T-helper 2 cell treated with Interferon-gamma antibody and Interleukin-4, amounts not matched to agents 100 ng/mL and 5 ng/mL, for 36 hours (primary cell): ENCODE data around the gene TAF4. TPM values are rescaled to one million over a fixed set of nuclear protein-coding genes. Genes with fewer than 3 reads are reported as not detected.

Source experiments
- intact Hi-C: fragments of 100-400 bp; cut with micrococcal nuclease; formaldehyde crosslinking; loops from one replicate; pipeline ENCODE4 v1.15.1; 2023
- total RNA-seq: library from RNA; stranded (reverse); gene quantifications from 2 replicates; pipeline ENCODE4 v1.2.3, GENCODE V29; 2022

The TAF4 gene
- total RNA-seq, 1 donor from 2014 or later = 23.7 TPM

DNA sequence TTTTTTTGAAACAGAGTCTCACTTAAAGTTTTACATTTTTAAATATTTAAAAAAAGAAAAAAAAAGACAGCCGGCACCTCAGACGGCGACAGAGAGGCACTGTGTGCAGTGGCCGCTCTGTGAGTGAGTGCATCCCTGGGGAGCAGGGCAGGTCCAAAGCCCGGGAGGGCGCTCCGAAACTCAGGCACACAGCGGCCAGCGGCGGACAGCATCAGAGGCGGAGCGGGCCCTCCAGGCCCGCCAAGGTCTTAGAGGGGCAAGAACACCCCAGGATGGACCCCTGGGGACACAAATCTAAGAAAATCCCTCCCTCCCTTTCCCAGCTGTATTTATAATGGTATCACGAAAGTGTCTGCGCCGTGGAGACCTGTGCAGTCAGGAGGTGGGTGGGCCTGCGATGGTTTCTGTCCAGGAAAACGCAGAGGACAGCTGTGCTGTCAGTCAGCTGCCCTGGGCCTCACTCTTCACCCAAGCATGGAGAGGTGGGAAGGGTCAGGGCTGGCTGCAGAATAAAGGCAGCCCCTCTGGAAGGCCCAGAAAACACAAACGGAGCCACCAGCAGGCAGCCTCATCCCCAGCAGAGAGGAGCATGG is 43.8 kb downstream of the TAF4 start:
- intact Hi-C loops = no loop called here

DNA sequence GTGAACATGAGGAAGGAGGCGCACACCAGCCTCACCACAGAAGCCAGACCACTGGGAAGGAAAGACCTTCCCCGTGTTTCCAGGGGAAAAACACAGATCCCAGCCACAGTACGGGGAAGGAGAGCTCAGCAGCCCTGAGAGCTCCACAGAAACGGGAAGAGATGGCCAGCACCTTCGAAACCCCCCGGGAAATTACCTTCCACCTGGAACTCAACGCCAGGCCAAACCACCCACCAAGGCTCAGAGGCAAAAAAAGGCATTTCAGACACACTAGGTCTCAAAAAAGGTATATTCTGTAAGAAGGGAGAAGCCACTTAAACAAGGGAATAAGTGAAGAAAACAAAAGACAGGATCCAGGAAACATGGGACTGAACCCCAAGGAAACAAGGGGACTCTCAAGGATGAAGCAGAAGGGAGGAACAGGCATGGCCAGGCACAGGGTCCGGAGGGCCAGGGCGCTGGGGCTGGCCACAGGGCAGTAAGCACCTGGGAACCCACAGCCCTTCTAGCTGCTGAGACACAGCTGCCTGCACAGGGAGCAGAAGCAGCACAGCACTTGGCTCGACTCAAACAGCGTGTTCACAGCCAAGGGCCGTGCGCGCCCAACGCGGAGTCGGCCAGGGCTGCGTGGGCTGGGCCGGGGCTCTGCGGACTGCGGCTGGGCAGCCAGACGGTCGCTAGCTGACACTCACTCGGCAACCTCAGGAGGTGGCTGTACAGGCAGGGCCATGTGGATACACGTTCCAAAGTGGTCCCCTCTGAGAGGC is 44.6 kb downstream of the TAF4 start:
- intact Hi-C loops = no loop called here

DNA sequence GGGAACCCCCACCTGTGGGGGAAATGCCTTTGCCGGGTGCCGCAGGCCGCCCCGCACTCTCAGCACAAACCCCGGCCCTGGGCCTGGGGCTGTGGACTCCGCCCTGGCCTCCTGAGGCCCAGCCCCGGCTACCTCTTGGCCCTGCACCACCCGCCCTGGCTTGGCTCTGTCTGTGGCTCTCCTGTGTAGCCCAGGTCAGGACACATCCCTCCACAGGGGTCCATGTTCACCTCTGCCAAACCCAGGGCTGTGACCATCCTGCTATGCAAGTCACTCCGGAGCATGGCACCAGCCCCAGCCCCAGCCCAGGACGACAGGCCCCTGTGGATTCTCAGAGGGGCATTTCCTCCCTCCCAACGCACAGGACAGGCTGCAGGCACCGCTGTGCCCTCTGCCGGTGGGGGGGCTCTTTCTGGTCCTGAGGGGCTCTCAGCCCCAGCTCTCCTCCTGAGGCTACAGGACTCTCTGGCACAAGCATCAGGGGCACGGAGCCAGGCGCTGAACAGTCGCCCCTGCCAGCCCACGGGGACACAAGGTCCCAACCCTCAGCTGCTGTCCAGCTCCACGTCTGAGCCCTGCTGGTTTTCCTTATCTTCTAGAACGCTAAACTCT is 45.7 kb downstream of the TAF4 start:
- intact Hi-C loops = no loop called here

DNA sequence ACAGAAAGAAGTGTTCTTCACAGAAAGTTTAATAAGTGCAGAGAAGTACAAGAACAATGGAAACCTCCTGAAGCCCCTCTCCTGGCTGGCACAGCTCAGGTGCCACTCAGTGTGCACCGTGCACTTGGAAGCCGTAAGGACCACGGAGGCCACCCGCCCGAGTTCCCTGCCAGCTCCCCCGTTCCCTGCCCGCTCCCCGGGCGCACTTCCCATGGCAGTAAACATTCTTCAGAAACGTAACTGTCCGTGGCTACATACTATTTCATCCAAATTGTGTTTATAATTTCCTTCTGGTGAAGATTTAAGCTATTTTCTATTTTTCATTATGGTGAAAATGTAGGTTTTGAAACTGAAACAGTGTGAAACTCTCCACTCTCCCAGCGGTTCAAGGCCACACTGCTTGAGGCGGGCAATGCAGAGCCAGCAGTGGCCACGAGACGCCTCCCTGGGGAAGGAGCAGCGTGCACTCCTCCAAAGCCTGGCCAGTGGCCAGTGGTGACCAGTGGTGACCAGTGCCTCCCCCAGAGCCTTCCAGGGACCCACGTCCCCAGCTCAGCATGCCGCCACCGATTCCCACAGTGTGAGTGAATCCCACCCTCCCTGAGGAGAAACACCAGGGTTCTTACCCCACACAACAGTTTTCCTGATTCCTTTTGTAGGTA is 46.4 kb downstream of the TAF4 start:
- intact Hi-C loops = no loop called here

DNA sequence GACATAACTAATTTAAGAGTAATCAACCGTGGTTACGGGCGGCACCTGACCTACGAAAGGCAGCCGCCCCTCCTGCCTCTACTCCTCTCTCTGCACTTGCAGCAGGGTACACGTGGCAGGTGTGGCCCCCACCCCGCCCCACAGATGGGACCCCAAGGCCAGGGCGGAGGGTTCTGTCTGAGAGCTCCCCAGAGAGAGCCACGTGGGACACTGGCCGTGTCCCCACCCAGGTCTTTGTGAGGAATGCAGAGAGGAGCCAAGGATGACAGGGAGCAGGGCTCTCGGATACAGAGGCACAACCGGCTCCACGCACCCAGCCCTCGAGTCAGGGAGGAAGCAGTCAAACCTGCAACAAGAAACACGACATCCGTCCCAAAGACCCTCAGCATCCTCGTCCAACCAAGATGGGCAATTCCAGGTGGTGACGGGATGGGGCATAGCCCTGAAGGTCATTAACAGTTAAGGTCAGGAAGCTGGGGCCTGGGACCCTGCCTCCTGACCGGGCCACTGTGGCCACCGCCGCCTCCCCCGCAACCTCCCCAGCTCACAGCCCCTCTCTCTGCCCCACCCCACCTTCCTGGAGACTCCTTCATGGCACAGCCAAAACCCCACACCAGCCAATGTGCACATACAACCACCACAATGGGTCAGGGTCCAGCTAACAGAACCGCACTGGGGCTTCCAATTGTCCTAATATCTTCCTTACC is 47.1 kb downstream of the TAF4 start:
- intact Hi-C loops = no loop called here

DNA sequence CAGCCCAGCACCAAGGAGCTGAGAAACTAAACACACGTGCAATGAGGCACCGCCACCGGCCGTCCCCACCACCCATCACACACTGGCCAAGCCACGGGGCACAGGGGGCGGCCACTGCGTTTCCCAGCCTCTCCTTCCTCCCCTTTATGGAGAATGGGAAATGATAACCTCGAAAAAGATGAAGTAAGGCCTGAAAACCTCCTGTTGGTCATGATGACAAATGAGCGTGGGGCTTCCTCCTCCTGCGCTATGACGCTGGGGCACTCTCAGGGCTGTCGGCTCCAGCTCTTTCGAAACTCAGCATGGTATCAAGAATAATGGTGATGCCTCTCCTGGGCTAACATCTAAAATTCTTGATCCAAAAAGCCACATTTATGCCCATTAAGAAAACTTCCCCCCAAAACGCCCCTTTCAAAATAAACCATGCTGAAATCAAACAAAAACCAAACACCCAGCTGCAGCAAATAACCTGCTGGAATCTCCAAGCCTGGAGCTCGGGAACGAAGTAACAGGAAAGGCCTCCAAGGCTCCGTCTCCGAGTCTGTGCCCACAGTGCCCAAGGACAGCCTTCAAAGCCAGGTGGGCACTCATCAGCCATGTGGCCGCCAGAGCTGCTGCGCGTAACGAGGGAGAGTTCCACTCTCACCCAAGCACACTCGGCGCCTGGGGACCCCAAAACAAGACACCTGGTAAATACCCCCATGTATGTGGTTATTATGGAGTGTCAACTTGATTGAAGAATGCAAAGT is 50.0 kb downstream of the TAF4 start:
- intact Hi-C loops = no loop called here

DNA sequence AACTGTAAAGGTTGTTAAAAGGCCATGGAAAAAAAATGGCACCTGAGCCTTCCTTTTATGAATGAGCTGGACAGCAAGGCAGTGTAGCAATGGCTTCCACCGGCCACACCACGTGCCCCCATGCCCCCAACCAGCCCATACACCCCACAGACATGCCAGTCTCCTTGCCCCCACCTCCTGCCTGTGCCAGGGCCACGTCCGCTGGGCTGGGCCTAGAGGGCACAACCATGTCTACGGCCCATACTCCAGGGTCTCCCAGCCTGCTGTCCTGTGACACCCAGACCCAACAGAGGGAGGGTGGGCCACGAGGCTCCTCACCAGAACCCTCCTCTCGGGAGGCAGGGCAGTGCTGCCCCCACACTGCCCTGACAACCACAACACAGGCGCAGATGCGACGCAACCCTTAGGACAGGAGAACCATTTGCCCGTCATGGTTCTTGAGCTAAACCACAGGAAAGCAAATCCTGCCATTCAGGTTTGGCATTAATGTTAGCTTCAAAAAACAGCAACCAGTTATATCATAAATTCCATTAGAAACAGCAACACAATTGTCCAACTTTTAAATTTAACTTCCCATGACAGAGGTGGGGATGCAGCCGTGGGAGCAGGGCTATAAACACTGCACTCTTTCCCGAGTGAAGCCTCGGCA is 50.7 kb downstream of the TAF4 start:
- intact Hi-C loops = no loop called here

DNA sequence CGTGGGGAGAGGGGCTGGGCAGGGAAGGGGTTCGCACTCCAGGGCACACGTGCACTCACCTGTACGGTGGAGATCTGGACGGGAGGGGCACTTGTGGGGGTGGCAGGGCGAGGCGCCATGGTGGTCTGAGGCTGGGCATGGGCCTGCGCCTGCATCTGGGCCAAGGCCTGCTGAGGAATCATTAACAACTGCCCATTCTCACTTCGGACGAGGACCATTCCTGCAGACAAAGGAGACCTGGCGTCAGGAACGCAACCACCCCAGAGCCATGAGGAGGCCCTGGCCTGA is 51.2 kb downstream of the TAF4 start:
- intact Hi-C loops = no loop called here

DNA sequence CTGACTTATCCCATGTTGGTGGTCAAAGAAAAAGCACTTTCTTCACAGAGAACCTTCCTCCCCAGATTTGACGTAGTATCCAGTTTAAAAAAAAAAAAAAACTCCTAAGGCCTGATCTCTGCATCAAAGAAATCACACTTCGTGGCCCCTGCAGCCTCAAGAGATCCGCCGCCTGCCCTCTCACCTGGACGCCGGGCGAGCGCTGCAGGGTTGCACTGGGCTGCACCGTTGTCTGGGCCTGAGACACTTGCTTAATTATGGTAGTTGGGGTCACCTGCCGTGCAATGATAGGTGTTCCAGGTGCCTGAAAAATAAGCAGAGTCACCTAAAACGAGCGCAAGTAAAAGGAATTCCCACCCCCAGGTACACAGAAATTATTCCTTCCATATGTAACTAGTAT is 53.0 kb downstream of the TAF4 start:
- intact Hi-C loops = no loop called here

DNA sequence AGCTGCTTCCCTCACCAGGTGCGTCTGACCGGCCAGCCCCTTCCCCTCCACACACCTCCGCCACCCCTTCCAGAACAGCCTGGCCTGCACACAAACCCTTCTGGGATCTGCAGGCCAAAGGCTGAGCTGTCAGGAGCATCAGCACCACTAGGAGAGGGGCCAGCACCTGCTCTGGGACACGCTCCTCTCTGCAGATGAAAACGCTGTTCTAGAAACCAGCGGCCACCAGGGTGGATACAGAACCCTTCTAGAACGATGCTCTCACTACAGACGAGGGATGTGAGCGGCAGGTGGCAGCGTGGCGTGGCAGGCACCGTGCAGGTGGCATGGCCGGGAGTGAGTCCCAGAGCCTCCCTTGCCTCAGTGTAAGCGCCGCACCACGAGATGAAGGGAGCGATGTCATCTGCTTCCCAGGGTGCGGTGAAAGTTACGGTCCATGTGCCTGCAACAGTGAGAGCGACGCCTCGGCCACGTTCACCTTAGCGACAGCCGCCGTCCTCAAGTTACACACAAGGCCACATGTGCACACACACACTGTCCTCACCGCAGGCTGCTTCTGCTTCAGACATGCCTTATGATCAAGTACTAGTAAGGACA is 53.6 kb downstream of the TAF4 start:
- intact Hi-C loops = loop anchor here (1.0 to 2.0 kb wide), 2 partner anchors 124 to 145 kb away; no protein-coding TSS in a partner anchor

DNA sequence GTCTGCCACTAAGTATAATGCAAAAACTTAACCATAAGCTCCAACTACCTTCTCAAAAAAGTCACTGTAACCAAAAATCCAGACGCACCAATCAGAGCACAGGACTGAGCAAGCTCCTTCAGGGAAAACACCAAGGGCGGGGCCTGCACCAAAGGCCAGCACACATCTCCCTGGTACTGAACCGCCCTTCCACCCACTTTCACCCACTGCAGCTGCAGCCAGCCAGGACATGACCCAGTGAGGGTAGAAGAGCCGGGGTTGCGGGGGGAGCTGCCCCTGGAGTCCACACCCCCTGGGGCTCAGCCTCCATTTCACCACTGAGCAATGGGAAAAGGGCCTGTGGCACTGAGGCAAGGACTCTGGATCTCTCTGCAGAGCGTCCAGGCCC is 54.3 kb downstream of the TAF4 start:
- intact Hi-C loops = loop anchor here (1.0 to 2.0 kb wide), 2 partner anchors 125 to 145 kb away; no protein-coding TSS in a partner anchor

DNA sequence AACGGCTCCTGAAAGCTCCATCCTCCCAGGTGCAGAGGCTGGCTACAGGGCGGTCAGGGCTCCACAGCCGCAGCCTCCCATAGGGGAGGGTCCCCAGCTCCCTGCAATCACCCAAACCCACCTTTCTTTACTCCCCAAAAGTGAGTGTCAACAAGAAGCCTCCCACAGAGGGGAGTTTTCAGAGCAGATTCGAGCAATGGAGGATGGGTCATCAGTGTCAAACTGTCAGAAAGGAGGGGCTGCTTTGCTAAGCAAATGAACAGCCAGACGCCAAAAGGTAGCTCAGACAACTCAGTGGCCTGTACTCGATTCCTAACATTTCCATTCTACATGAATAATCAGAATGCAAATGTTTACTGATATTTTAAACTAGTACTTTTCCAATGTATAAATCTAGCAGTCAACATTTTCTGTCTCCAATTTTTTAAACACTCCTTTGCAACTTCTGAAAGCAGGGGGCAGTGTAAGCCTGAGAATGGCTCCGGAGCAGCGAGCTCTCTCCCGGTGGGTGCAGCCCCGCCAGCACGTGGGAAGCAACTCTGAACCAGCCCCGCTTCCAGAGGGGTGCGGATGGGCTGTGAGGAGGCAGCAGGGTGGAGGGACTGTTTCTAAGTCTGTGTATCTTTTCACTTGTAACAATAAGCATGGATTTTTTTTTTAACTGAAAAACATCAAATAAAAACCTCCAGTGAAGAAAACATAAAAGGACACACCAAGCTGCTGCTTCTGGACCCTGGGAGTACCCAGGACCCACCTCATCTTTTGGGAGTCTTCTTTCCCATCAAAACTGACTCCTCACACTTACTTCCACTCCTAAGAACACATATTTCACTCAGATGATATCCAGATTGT is 54.9 kb downstream of the TAF4 start:
- intact Hi-C loops = loop anchor here (1.0 to 2.0 kb wide), 2 partner anchors 126 to 146 kb away; no protein-coding TSS in a partner anchor

DNA sequence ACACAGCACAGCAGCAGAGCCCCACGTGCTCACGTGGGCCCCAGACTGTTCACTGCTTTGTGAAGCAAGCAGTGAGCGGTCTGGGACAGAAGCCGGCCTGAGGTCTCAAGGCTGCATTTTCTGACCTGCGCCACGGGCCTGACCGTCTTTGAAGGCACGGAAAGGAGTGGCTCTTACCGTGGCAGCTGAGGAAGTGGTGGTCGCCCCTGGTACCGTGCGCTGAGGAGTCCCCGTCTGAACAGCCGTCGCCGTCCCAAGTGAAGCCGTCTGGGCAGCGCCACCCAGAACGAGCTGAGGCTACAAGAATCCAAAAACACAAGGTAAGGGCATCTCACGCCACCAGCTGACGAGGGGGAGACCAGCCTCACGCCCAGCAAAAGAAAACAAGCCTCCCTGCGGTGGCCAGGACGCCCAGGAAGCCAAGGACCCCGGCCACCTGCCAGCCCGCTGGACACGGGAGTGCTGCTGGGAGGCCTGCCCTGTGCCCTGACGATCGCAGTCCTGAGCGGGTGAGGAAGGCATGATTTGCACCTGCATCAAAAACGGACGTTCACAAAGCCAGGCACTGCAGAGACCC is 55.7 kb downstream of the TAF4 start:
- intact Hi-C loops = loop anchor here (2.0 kb wide), 1 partner anchor 147 kb away; no protein-coding TSS in a partner anchor

DNA sequence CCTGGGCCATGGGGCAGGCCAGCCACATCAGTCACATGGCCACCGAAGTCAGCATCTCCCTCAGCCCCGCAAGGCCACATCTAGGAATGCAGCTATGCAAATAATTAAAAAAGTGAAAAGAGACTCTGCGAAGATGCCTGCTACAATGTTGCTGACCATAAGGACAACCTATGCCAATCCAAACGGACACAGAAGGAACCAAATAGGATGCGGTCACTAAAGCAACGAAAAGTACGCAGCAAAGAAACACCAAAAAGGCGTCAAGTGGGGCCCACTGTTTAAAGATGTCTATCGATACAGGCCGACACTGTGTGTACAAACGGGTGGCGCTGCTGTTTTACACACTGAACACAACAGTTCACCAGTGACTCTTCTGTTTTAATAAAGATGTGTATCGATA is 56.4 kb downstream of the TAF4 start:
- intact Hi-C loops = no loop called here

DNA sequence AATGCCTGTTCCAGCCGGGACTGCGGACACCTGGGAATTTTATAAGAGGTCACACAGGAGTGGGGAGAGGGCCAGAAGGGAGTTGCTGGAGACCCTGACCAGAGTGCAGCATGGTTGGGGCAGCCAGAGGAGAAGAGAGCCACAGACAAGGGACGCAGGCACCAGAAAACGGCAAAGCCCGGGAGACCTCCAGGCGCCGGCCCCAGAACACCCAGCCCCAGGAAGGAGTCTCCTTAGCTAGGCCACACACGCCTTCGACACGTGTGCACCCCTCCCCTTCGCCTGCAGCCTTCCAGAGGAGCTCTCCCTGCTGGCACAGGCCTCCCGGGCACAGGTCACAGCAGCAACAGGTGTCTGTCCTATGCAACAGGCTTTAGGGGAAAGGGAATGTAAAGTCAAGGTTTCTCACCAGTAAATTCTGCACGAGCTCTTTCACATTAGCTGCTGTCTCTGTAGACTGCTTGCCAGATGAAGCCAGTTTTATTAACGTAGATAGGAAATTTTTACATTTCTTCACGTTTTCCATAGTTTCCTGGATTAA is 57.0 kb downstream of the TAF4 start:
- intact Hi-C loops = no loop called here

DNA sequence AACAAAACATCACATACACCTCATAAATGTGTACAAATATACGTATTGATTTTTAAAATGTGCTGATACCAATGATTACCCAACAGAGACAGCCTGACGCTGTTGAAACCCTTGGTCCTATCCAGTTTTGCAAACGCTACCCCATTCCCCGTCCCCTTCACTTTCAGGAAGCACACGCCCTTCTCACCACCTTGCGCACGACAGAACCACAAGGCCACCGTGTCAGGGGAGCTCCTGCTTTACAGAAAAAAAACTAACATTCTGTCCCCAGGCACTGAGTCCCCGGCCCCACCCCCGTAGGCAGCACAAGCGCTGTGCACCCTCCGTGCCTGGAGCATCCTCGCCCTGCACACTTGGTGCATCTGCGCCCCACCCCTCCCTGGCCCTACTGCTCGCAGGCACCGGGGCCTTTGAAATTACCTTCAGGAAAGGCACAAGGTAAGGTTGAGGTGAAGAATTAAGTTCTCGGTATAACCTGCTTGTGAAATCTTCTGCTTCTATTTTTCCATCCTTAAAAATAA is 58.5 kb downstream of the TAF4 start:
- intact Hi-C loops = no loop called here

DNA sequence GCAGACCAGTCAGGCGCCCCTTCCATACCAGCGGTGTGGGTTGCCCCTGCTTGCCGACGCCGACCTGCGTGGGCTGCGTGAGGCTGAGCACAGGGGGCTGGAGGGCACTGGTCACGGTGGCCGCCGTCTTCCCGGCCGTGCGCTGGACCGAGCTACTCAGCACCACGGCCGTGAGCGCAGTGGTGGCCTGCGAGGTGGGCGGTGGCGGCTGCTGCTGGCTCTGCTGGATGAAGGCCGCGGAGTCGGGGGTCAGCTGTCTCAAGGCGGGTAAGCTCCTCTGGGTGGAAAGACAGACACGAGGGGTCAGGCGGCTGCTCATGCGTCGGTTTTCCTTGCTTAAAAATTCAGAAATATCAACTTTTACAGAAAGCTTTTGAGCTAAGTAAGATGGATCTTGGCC is 59.2 kb downstream of the TAF4 start:
- intact Hi-C loops = no loop called here

DNA sequence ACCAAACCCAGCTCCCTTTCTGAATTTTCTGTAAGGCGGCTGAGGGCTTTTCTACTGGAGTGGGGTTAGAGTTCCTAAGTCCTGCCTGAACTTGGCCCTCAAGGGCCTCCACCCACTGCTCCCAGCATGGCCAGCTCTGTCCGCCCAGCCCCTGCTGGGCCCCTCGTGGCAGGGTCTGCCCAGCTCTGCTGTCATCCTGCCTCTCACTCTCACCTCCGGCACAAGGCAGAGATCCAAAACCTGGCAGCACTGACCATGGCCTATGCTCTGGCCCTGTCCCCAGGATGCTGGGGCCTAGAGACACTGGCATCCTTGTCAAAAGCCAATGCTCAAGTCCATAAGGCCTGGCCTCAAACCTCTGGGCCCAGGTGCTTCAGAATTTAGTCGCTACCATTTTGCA is 61.1 kb downstream of the TAF4 start:
- intact Hi-C loops = no loop called here
